VCaP (cell line): ENCODE results near the gene FMNL2.

Source experiments
- H3K27ac ChIP-seq: fragments of 450-650 bp; 2 replicates; pipeline ENCODE4 v1.5.1; 2017
- TF ChIP-seq, protein P1 (sequence below): fragments of 450-650 bp; conservative IDR thresholded peaks from 2 replicates; pipeline ENCODE4 v1.5.1; 2017; ENCODE audit warnings: mild to moderate bottlenecking, moderate library complexity

Gene FMNL2

GRCh38 chr2:152335016-152335725 is at the start of gene FMNL2:
TSS of gene FMNL2 (plus strand) at chr2:152335174.
- H3K27ac ChIP-seq: peak within 1 kb of the TSS; percentile 63
- TF ChIP-seq, protein P1, sequence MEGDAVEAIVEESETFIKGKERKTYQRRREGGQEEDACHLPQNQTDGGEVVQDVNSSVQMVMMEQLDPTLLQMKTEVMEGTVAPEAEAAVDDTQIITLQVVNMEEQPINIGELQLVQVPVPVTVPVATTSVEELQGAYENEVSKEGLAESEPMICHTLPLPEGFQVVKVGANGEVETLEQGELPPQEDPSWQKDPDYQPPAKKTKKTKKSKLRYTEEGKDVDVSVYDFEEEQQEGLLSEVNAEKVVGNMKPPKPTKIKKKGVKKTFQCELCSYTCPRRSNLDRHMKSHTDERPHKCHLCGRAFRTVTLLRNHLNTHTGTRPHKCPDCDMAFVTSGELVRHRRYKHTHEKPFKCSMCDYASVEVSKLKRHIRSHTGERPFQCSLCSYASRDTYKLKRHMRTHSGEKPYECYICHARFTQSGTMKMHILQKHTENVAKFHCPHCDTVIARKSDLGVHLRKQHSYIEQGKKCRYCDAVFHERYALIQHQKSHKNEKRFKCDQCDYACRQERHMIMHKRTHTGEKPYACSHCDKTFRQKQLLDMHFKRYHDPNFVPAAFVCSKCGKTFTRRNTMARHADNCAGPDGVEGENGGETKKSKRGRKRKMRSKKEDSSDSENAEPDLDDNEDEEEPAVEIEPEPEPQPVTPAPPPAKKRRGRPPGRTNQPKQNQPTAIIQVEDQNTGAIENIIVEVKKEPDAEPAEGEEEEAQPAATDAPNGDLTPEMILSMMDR: no peak; the same call in 1 of the 2 replicates

GRCh38 chr2:152292991-152293390 is 42.0 kb upstream of the FMNL2 start:
- H3K27ac ChIP-seq: no peak overlapping the region
- TF ChIP-seq, protein P1: no peak

- no peak overlapping the region for H3K27ac ChIP-seq
- TF ChIP-seq, protein P1: no peak
Measured at GRCh38 chr2:152297715-152298114, 37.3 kb upstream of the FMNL2 start.

- TF ChIP-seq, protein P1: no peak
- H3K27ac ChIP-seq: no peak overlapping the region; the same call in 1 of the 2 replicates
Measured at GRCh38 chr2:152298754-152299153, 36.2 kb upstream of the FMNL2 start.

DNA sequence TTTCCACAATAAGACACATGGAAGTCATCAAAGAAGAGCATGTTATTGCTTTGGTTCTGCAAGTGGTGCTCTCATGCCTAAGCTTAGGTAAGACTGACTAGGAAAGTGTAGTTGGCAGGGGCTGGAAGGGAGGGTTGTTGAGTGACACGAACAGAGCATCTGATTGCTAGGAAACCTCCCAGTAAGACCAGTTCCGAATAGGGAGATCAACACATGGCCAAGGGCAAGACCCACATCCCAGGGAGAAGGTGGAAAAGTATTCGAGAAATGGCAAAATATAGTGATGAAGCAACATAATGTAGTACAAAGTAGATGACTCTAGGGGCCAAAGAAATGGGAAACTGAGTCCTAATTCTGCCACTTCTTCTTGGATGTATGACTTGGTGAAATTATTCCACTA is 33.8 kb upstream of the FMNL2 start:
- no peak overlapping the region for H3K27ac ChIP-seq
- TF ChIP-seq, protein P1: no peak

DNA sequence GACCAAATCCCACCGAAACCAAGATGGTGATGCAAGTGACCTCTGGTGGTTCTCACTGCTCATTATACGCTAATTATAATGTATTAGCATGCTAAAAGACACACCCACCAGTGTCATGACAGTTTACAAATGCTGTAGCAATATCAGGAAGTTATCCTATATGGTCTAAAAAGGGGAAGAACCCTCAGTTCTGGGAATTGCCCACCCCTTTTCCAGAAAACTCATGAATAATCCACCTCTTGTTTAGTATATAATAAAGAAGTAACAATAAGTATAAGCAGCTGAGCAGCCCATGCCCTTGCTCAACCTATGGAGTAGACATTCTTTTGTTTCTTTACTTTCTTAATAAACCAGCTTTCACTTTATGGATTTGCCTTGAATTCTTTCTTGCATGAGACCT is 31.0 kb upstream of the FMNL2 start:
- no peak overlapping the region for H3K27ac ChIP-seq
- TF ChIP-seq, protein P1: no peak

DNA sequence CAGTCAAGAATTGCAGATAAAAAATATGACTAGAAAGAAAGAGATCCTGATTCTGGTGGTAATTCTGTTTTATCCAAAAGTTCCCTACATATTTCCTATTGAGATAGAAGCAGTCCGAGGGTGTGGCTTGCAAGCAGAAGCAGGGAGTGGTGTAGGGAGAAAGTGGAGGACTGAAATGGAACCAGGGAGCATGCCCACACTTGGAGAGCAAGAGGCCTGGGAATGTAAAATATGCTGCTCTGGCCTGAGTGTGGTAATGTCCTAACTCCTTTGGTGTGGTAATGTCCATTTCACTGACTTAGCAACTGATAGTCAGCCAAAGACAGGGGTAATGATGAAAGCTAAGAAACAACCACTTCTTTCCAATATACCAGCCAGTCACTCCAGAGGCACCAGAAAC is 30.1 kb upstream of the FMNL2 start:
- TF ChIP-seq, protein P1: no peak
- H3K27ac ChIP-seq: no peak overlapping the region
